Measurements from ENCODE around the gene NECAB2.

The NECAB2 gene

GRCh38 chr16:83992624-83993023, 24.6 kb downstream of the NECAB2 start:
- peak; percentile 40 for DNase-seq (ENCODE audit: low spot score)

- no peak for DNase-seq (ENCODE audit: low spot score)
These were observed 26.0 kb downstream of the NECAB2 start for GRCh38 chr16:83994087-83994486.

DNA sequence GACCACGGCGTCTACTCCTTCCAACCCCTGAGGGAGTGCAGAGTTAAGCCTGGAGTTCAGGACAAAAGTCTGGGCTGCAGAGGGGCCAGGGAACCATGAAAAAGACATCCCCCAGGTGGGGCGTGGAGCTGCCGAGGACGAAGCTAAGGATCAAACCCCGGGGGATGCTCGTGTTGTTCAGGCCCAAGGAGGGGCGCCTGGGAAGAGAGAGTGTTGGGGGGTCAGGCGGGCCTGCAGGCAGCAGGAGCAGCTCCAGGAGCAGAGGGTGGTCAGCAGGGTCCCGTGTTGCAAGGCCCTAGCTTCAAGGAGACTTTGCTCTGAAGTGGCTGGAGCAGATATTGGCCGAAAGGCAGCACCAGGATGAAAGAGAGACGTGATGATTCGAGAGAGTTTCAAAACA, 26.7 kb downstream of the NECAB2 start:
- DNase-seq (ENCODE audit: low spot score): no peak

DNA sequence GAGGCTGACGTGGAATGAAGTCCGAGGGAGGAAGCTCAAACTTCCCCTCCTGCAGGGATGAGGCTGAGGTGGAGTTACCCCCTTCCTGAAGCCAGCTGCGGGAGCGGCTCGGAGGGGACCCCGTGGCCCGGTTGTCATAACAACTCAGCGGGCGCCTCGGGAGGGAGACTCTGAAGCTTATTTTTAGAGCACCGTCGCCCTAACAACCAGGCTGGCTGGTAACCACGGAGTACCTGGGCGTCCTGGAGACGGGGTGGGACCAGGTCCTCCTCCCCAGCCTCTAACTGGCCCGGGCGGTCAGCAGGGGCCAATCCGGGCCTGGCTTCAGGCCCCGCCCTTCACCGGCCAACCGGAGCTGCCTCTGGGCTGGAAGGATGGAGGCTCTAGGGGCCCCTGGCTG, 27.7 kb downstream of the NECAB2 start:
- DNase-seq (ENCODE audit: low spot score): no peak

DNA sequence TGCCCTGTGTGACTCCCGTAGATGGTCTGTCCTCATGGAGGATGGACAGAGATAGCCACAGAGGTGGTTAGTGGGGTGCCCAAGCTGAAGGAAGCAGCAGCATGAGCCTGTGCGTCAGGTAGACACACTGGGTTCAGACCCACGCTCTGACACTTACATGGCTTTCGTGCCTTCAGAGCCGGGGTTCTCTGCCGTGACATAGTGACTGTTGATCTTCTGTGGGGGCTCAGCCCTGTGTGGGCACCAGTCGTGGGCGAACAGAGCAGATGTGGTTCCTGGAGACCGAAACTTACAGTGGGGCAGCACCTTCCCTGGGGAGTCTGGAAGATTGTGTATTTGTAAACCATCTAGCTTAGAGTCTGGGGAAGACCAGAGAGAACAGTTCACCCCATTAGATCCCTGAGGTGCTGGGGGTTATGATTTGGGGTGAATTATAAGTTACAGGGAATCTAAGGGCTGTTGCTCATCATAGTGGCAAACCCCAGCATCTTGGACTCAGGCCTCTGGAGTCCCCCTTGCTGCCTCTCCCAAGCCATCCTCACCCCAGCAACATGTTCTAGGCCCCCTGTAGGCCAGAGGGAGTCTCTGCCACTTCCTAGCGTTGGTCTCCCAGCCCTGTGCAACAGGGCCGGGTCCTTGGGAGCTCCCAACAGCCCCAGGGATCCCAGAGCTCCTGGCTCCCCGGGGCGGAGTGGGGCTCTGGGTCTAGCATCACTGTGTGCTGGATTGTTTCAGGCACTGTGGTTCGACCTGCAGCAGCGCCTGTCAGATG, 28.6 kb downstream of the NECAB2 start:
- DNase-seq (ENCODE audit: low spot score): no peak

DNA sequence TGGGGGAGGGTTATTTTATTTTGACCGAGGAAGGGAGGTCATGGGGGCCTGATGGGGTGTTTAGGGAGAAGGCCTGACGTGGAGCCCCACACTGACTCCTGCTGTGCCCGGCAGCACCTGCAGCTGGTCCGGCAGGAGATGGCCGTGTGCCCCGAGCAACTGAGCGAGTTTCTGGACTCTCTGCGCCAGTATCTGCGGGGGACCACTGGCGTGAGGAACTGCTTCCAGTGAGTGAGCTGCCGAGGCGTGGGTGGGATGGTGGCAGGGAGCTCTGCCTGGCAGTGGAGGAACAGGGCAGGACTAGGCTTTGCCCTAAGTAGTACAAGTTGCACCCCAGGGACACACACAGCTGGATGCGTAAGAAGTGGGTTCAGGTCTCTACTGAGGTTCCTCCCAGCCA, 30.0 kb downstream of the NECAB2 start:
- DNase-seq (ENCODE audit: low spot score): no peak

- no peak for DNase-seq (ENCODE audit: low spot score)
These were observed 33.1 kb downstream of the NECAB2 start for GRCh38 chr16:84000989-84001642.

GRCh38 chr16:84001726-84002125, 33.7 kb downstream of the NECAB2 start:
- no peak for DNase-seq (ENCODE audit: low spot score)

- DNase-seq (ENCODE audit: low spot score): no peak
These were observed 35.0 kb downstream of the NECAB2 start for GRCh38 chr16:84003038-84003437.

DNA sequence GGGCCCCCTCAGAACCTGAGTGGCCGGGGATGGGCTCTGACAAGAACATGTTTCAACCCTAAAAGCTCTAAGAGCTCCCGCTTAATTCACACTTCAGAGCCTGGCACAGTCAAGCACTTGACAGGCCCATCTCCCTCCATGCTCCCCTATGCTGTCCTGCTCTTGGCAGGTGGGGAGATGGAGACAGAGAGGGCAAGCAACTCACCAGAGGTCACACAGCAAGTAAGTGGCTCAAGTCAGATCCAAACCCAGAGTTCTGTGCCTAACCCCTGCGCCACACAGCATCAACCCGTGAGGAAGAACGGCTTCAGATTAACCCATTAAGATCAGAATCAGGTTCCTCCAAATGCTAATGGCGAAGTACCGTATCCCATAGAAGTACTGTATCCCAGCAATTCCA, 36.4 kb downstream of the NECAB2 start:
- DNase-seq (ENCODE audit: low spot score): no peak

- no peak for DNase-seq (ENCODE audit: low spot score)
These were observed 37.3 kb downstream of the NECAB2 start for GRCh38 chr16:84005391-84005790.

DNA sequence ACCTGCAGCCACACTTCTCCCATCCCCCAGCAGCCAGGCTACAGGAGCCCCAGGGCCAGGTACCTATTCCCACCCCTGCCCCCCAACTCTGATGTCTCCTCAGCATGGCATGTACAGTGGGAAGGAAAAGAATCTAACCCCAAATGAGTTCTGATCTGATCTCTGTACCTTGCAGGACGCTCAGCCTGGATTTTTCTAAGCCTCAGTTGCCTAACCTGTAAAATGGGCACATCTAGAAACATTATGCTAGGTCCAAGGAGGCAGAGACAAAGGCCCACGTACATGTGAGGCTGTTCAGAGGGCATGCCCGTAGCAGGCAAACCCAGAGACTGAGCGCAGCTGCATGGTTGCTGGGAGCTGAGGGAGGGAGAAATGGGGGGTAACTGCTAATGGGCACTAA, 39.5 kb downstream of the NECAB2 start:
- DNase-seq (ENCODE audit: low spot score): no peak

GRCh38 chr16:84007965-84008364, 39.9 kb downstream of the NECAB2 start:
- DNase-seq (ENCODE audit: low spot score): no peak

- DNase-seq (ENCODE audit: low spot score): no peak
These were observed 41.2 kb downstream of the NECAB2 start for GRCh38 chr16:84009282-84009681.

GRCh38 chr16:84013787-84014569, 45.9 kb downstream of the NECAB2 start:
- no peak for DNase-seq (ENCODE audit: low spot score)

DNA sequence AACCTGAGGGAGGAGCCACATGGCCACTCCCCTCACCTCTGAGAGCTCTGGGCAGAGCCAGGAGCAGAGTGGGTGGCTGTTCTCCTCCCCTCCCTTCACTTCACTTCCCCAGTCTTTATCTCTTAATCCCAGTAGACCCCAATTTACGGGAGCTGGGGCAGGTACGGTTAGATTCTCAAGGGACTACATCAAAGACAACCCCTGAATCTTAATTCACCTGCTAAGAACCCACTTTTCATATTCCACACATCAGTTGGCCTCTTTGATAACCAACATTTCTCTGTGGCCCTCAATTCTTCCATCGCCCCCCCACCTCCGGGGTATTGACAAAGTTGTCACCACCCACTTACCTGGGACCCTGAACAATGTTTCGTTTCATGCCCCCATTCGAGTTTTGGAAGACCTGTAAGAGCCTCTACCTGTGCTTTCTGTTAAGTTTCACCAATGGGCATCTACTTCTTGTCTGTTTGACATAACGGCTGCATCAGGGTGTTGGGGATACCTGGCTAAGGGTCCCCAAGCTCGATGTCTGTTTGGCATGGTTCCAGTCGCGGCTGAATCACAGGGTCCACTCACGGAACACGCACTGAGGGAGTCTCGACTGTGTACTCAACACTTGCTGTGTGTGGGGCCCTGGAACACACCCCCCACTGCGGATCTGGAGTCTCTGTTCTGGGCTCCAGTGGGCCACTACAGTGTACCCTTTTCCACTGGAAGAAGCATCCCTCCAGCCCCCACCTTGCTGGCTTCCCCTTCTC, 46.7 kb downstream of the NECAB2 start:
- no peak for DNase-seq (ENCODE audit: low spot score)

- DNase-seq (ENCODE audit: low spot score): no peak
These were observed 47.4 kb downstream of the NECAB2 start for GRCh38 chr16:84015399-84015798.

GRCh38 chr16:84016477-84016876, 48.4 kb downstream of the NECAB2 start:
- DNase-seq (ENCODE audit: low spot score): no peak

GRCh38 chr16:84018710-84019109, 50.7 kb downstream of the NECAB2 start:
- no peak for DNase-seq (ENCODE audit: low spot score)

GRCh38 chr16:84020353-84020752, 52.3 kb downstream of the NECAB2 start:
- DNase-seq (ENCODE audit: low spot score): no peak

DNA sequence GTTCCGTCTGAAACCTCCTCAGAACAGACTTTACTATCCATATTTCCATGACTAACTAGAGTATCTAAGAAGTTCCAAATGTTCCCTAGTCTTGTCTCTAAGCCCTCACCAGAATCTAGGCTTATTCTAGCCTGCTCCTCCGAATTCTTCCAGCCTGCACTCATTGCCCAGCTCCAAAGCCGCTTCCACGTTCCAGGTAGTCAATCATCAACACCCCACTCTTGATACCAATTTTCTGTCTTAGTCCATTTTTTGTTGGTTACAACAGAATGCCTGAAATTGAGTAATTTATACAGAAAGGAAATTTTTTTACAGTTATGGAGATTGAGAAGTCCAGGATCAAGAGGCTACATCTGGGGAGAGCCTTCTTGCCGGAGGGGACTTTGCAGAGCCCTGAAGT, 53.4 kb downstream of the NECAB2 start:
- no peak for DNase-seq (ENCODE audit: low spot score)

DNA sequence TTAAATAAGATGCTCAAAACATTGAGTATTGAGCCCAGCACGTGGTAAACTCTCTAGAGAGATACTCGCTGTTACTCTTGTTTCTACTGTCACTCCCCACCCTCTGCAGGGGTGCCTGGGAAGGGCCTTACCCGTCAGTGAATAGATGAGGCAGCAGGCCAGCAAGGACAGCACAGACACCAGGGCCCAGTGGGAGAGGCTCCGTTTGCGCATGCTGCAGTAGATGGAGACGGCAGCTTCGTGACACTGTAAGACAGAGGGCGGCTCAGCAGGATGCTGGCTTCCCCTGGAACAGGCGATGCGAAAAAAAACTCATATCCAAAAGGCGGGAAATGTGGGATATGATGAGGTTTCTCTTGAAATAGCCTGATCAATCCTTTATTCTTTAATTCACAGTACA, 54.6 kb downstream of the NECAB2 start:
- no peak for DNase-seq (ENCODE audit: low spot score)

All from globus pallidus (tissue), 1 donor.